HepG2 (cell line): ENCODE results near the gene MYADML2. TPM values are rescaled to one million over a fixed set of nuclear protein-coding genes. Genes with fewer than 3 reads are reported as not detected.

Experiments
- ATM ChIP-seq: fragments of 450-650 bp; IDR thresholded peaks from 2 replicates; pipeline ENCODE4 v1.7.1; 2017; ENCODE audit warnings: mild to moderate bottlenecking, borderline replicate concordance
- BCL6 ChIP-seq: IDR thresholded peaks from 2 replicates; pipeline ENCODE4 v1.6.1; 2016; ENCODE audit warnings: missing genetic modification reagents, missing compliant biosample characterization
- FIP1L1 ChIP-seq: fragments of 200-400 bp; formaldehyde crosslinking; IDR thresholded peaks from 2 replicates; pipeline ENCODE4 v1.6.1; 2018; ENCODE audit warnings: low read depth, mild to moderate bottlenecking, low read length, moderate library complexity, borderline replicate concordance; ENCODE audit not compliant: insufficient read depth
- HNRNPL ChIP-seq: fragments of 200-400 bp; formaldehyde crosslinking; IDR thresholded peaks from 2 replicates; pipeline ENCODE4 v1.6.1; 2017; ENCODE audit warnings: mild to moderate bottlenecking, low read depth, low read length
- HOXD1 ChIP-seq: sonication (generic); formaldehyde crosslinking; IDR thresholded peaks from 2 replicates; pipeline ENCODE4 v1.5.0; 2020; ENCODE audit warnings: missing genetic modification reagents
- KDM2A ChIP-seq: sonication (generic); formaldehyde crosslinking; IDR thresholded peaks from 2 replicates; pipeline ENCODE4 v1.4.0; 2020; ENCODE audit warnings: low read depth, missing genetic modification reagents, borderline replicate concordance
- KDM3A ChIP-seq: IDR thresholded peaks from 2 replicates; pipeline ENCODE4 v1.6.1; 2018; ENCODE audit warnings: low read depth, missing compliant biosample characterization
- MEIS1 ChIP-seq: sonication (generic); formaldehyde crosslinking; IDR thresholded peaks from 2 replicates; pipeline ENCODE4 v1.9.0; 2021; ENCODE audit warnings: mild to moderate bottlenecking, missing genetic modification reagents, moderate library complexity, borderline replicate concordance
- NFRKB ChIP-seq: fragments of 450-650 bp; IDR thresholded peaks from 2 replicates; pipeline ENCODE4 v1.6.1; 2017
- PHF21A ChIP-seq: sonication (generic); formaldehyde crosslinking; IDR thresholded peaks from 2 replicates; pipeline ENCODE4 v1.5.0; 2020; ENCODE audit warnings: mild to moderate bottlenecking, missing genetic modification reagents
- POLR2AphosphoS5 ChIP-seq: IDR thresholded peaks from 2 replicates; pipeline ENCODE4 v1.6.1; 2012; ENCODE audit warnings: low read depth, low read length
- RAD21 ChIP-seq: fragments of 450-650 bp; formaldehyde crosslinking; IDR thresholded peaks from 2 replicates; pipeline ENCODE4 v1.5.0; 2020; ENCODE audit warnings: mild to moderate bottlenecking
- RARA ChIP-seq: IDR thresholded peaks from 2 replicates; pipeline ENCODE4 v1.6.1; 2016; ENCODE audit warnings: missing genetic modification reagents, missing compliant biosample characterization
- REL ChIP-seq: sonication (generic); formaldehyde crosslinking; conservative IDR thresholded peaks from 2 replicates; pipeline ENCODE4 v1.8.0; 2022; ENCODE audit warnings: mild to moderate bottlenecking, missing genetic modification reagents, moderate library complexity
- SMAD3 ChIP-seq: sonication (generic); formaldehyde crosslinking; IDR thresholded peaks from 2 replicates; pipeline ENCODE4 v1.4.0; 2020; ENCODE audit warnings: missing genetic modification reagents
- SMYD3 ChIP-seq: sonication (generic); formaldehyde crosslinking; IDR thresholded peaks from 2 replicates; pipeline ENCODE4 v1.8.1; 2023; ENCODE audit warnings: mild to moderate bottlenecking, missing genetic modification reagents
- SRSF9 ChIP-seq: fragments of 200-400 bp; formaldehyde crosslinking; IDR thresholded peaks from 2 replicates; pipeline ENCODE4 v1.6.1; 2018; ENCODE audit warnings: borderline replicate concordance, mild to moderate bottlenecking, low read depth, low read length; ENCODE audit not compliant: insufficient read depth, poor library complexity, severe bottlenecking
- UBTF ChIP-seq: sonication (generic); formaldehyde crosslinking; IDR thresholded peaks from 2 replicates; pipeline ENCODE4 v1.4.0; 2020; ENCODE audit warnings: mild to moderate bottlenecking, missing genetic modification reagents
- ZBTB39 ChIP-seq: sonication (generic); formaldehyde crosslinking; IDR thresholded peaks from 2 replicates; pipeline ENCODE4 v1.5.0; 2020; ENCODE audit warnings: missing genetic modification reagents
- ZNF180 ChIP-seq: sonication (generic); formaldehyde crosslinking; IDR thresholded peaks from 2 replicates; pipeline ENCODE4 v1.4.0; 2020; ENCODE audit warnings: low read depth, missing genetic modification reagents, borderline replicate concordance
- ZNF292 ChIP-seq: sonication (generic); formaldehyde crosslinking; IDR thresholded peaks from 2 replicates; pipeline ENCODE4 v1.8.1; 2022; ENCODE audit warnings: mild to moderate bottlenecking, low read depth, missing genetic modification reagents, borderline replicate concordance
- ZNF484 ChIP-seq: sonication (generic); formaldehyde crosslinking; IDR thresholded peaks from 2 replicates; pipeline ENCODE4 v1.5.1; 2020; ENCODE audit warnings: mild to moderate bottlenecking, low read depth, missing genetic modification reagents, borderline replicate concordance
- ZNF557 ChIP-seq: sonication (generic); formaldehyde crosslinking; IDR thresholded peaks from 2 replicates; pipeline ENCODE4 v1.4.0; 2020; ENCODE audit warnings: missing genetic modification reagents
- ZNF562 ChIP-seq: sonication (generic); formaldehyde crosslinking; IDR thresholded peaks from 2 replicates; pipeline ENCODE4 v1.8.0; 2022; ENCODE audit warnings: missing genetic modification reagents, borderline replicate concordance
- ZNF607 ChIP-seq: sonication (generic); formaldehyde crosslinking; IDR thresholded peaks from 2 replicates; pipeline ENCODE4 v1.5.1; 2020; ENCODE audit warnings: missing genetic modification reagents, mild to moderate bottlenecking, borderline replicate concordance
- ZNF740 ChIP-seq: sonication (generic); formaldehyde crosslinking; IDR thresholded peaks from 2 replicates; pipeline ENCODE4 v1.4.0; 2020; ENCODE audit warnings: missing genetic modification reagents
- ZNF777 ChIP-seq: sonication (generic); formaldehyde crosslinking; IDR thresholded peaks from 2 replicates; pipeline ENCODE4 v1.4.0; 2020; ENCODE audit warnings: missing genetic modification reagents
- polyA plus RNA-seq, 8 experiments: library from polyadenylated mRNA; depleted of rRNA in 3 of 8; stranded (reverse) in 7 of 8; unstranded in 1 of 8; fragments of >200 nt; fragmentation: Illumina TruSeq in 4 of 8; extraction: Trizol in 4 of 8; gene quantifications; 2 replicates each; pipeline versions ENCODE4 v1.2.1 to v1.2.3, GENCODE V29; 2011 to 2016; ENCODE audit warnings: low read depth in 4 of 8, missing spikeins in 1 of 8, mixed read lengths in 1 of 8; ENCODE audit not compliant: insufficient read depth in 1 of 8
- total RNA-seq, 5 experiments: library from RNA; depleted of rRNA; stranded (reverse); fragments of >200 nt; fragmentation: Illumina TruSeq; extraction: Trizol; gene quantifications; 2 replicates each; pipeline ENCODE4 v1.2.3, GENCODE V29; 2016; ENCODE audit warnings: low read depth in 1 of 5

The MYADML2 gene
- total and polyA plus RNA-seq, 2 of the 13 experiments (the other 11 are each of a cell fraction or from before 2014, with no cell fraction given), result not detected

- TF ChIP-seq FIP1L1, result no peak
- no peak for TF ChIP-seq RARA
- TF ChIP-seq RAD21, result no peak
- TF ChIP-seq ZNF777 (CRISPR knock-in tag), result no peak
- TF ChIP-seq KDM2A (CRISPR knock-in tag), result peak; percentile 38
- TF ChIP-seq ZBTB39, result peak; percentile 36; the same call in 1 of the 2 replicates
- TF ChIP-seq ZNF292 (CRISPR knock-in tag), result no peak
- no peak for TF ChIP-seq ZNF484 (CRISPR knock-in tag)
- no peak for TF ChIP-seq SRSF9
- TF ChIP-seq NFRKB, result no peak
- 0 out of 2 replicates have a peak, but pooled peaks have one; percentile 19 for TF ChIP-seq UBTF (CRISPR knock-in tag)
- no peak; the same call in 1 of the 2 replicates for TF ChIP-seq SMAD3
- TF ChIP-seq SMYD3 (CRISPR knock-in tag), result no peak
- TF ChIP-seq ZNF740 (CRISPR knock-in tag), result no peak
- TF ChIP-seq POLR2AphosphoS5, result 0 out of 2 replicates have a peak, but pooled peaks have one; percentile 10
- no peak for TF ChIP-seq MEIS1
- TF ChIP-seq ATM, result no peak
- no peak for TF ChIP-seq ZNF557 (CRISPR knock-in tag)
- TF ChIP-seq KDM3A (CRISPR knock-in tag), result no peak
- TF ChIP-seq ZNF180 (CRISPR knock-in tag), result no peak
- 0 out of 2 replicates have a peak, but pooled peaks have one; percentile 29 for TF ChIP-seq HOXD1
- TF ChIP-seq REL, result no peak; the same call in 1 of the 2 replicates
- TF ChIP-seq ZNF607 (CRISPR knock-in tag), result no peak; the same call in 1 of the 2 replicates
- no peak; the same call in 1 of the 2 replicates for TF ChIP-seq ZNF562 (CRISPR knock-in tag)
- TF ChIP-seq HNRNPL, result peak; percentile 90
- TF ChIP-seq PHF21A (CRISPR knock-in tag), result no peak
- no peak; the same call in 1 of the 2 replicates for TF ChIP-seq BCL6
Measured at GRCh38 chr17:81901167-81902022, 45.6 kb downstream of the MYADML2 start (continued).
